Spleen (tissue), 7 donors: ENCODE results near the gene FAM227A.

Experiments
- POLR2A ChIP-seq, 3 donors: fragments of 450-650 bp; IDR thresholded peaks; one replicate each; pipeline ENCODE4 v1.5.1; 2017; ENCODE audit warnings: antibody characterized with exemption in 3 of 3, mild to moderate bottlenecking in 1 of 3
- TF ChIP-seq, protein P1 (sequence below), 11 experiments: fragments of 200-600 bp in 7 of 11; fragments of 450-650 bp in 4 of 11; sonication (generic) in 4 of 11; IDR thresholded peaks in 8 of 11; conservative IDR thresholded peaks in 3 of 11; 1 replicate in 7 of 11; 2 replicates in 4 of 11; pipeline versions ENCODE4 v1.4.0 to v1.8.0; 2016 to 2021; ENCODE audit warnings: antibody characterized with exemption in 11 of 11, inconsistent platforms in 4 of 11, mild to moderate bottlenecking in 1 of 11
- donor health status: DM: no; HTN: no; CAD: no; lungs with moderate emphysema.
- donor health status: DM: no; HTN: no; CAD: no.
- donor health status: DM: no; HTN: no; CAD: no.

DNA sequence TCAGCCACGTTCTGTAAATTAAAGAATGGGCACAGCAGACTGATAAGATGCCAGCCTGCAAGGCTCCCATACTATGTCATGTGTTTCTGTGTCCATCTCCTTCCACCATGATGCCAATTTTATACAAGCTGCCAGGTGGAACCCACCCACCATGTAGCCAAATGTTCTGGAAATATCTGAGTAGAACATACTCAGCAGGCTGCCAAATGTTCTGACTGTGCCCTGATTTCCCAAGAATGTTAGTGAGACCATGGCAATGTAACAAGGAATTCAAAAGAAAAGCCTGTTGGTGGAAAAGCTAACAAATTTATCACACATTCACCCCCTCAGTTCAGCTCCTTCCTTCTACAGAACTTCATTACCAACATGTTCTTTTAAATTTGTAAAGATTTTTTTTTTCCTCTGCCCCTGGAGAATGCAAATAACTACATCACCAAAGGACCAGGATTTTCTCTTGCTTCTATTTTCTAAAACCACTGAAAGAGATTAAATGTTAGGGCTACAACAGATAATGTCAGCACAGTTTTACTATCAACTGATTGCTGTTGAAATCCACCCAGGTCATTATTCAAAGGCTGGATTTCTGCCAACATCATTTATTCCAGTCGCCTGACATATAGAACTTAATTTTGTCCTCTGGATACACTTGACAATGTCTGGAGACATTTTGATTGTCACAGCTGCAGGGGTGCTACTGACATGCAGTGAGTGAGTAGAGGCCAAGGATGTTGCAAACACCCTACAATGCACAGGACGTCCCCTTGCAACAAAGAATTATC, 89.3 kb downstream of the FAM227A start:
- TF ChIP-seq POLR2A (IDR thresholded peaks at IDR 0.05), result no peak
- TF ChIP-seq, protein P1, sequence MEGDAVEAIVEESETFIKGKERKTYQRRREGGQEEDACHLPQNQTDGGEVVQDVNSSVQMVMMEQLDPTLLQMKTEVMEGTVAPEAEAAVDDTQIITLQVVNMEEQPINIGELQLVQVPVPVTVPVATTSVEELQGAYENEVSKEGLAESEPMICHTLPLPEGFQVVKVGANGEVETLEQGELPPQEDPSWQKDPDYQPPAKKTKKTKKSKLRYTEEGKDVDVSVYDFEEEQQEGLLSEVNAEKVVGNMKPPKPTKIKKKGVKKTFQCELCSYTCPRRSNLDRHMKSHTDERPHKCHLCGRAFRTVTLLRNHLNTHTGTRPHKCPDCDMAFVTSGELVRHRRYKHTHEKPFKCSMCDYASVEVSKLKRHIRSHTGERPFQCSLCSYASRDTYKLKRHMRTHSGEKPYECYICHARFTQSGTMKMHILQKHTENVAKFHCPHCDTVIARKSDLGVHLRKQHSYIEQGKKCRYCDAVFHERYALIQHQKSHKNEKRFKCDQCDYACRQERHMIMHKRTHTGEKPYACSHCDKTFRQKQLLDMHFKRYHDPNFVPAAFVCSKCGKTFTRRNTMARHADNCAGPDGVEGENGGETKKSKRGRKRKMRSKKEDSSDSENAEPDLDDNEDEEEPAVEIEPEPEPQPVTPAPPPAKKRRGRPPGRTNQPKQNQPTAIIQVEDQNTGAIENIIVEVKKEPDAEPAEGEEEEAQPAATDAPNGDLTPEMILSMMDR (IDR thresholded peaks at IDR 0.05 in 8 of 11, conservative IDR thresholded peaks at IDR 0.05 in 3 of 11), result no peak
